ENCODE results near the gene RPL27. TPM values are rescaled to one million over a fixed set of nuclear protein-coding genes. Genes with fewer than 3 reads are reported as not detected.
"Not testable (repeated sequence)": the region's sequence is repeated elsewhere in the genome, so short reads cannot be mapped to it uniquely, and the experiment has no call there.

The RPL27 gene
- total RNA-seq = 1,000 to 10,000 TPM; 1,386 to 1,409 TPM

DNA sequence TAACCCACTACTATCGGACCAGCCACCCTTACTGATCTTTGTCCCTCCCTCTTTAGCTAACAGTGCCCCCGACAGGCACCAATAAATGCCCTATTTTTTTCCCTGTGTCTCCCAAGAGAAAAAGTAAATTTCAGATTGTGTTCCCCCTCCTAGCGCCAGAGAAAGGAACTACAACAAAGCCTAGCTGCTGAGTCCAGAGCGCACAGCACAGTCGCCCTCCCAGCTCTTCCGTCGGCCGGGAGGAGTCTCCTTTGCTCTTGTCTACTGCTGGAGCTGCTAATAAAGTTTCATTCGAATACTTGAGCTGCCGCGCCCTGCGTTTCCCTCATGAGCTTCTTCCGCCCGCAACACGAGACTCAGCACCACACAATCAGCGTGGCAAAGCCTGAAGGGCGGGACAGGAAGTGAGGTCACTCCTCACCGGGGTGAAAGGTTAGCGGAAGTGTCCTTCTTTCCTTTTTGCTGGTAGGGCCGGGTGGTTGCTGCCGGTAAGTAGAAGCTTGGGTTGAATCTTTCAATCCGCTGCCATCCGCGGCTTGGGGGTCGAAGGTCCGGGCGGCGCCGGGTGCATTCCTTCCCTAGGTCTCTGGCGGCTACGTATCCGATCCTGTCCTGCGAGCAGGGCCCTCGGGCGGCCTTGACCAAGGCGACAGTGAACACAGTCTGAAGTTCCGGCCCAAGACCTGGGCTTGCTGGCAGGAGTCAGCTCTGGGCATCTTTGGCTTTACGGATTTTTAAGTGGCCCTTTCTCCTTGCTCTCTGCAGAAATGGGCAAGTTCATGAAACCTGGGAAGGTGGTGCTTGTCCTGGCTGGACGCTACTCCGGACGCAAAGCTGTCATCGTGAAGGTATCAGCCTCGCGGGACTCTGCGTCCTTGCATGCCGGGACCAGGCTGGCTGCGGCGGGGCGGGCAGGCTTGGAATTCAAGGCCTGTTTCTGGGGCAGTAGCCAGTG lies at the start of gene RPL27:
TSS of gene RPL27 (plus strand) at position 436 of the 955 bp plus-strand sequence. CDS start at position 768, 332 bp downstream.
- POLR2A ChIA-PET = interaction anchor here (0.5 to 2.3 kb wide), 18 partner anchors 9 to 439 kb away, joined by 3 to 24 read pairs (median 4); partner anchors contain the start of genes BECN1, BRCA1, CNTD1 and COA3
- CTCF ChIA-PET = interaction anchor here (0.6 to 1.8 kb wide), 14 partner anchors 9 to 272 kb away, joined by 3 to 8 read pairs (median 4); partner anchors contain the start of genes IFI35, PSME3, PTGES3L and RUNDC1

DNA sequence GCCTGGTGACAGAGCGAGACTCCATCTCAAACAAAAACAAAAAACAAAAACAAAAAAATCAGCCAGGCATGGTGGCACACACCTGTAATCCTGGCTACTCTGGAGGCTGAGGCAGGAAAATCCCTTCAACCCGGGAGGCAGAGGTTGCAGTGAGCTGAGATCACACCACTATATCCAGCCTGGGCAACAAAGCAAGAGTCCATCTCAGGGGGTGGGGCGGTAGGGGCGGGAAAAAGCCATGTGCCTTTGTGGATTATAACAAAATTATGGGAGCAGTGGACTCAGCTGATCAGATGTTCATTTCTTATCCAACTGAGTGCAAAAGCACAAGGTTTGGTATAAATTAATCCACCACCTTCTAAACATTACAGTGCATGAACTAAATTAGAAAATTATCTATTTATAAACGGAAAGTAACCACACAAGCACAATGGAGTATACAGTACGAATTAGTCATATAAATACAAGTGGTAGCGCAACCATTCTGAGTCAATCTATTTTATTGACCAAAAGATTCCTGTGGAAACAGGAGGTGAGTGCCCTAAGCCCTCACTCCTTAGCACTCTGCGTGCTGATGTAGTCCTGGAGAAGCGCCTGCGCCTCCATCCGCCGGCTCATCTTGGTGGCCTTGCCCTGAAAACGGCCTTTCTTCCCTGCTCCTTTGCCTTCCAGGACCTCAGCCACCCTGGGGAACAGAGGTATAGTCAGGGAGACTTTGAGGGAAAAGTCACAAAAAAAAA lies 48.0 kb upstream of the RPL27 start:
- ChIA-PET POLR2A (interaction anchor here (0.6 kb wide), 1 partner anchor 9 kb away, joined by 5 read pairs; no protein-coding TSS in a partner anchor), CTCF (no interaction called here)

DNA sequence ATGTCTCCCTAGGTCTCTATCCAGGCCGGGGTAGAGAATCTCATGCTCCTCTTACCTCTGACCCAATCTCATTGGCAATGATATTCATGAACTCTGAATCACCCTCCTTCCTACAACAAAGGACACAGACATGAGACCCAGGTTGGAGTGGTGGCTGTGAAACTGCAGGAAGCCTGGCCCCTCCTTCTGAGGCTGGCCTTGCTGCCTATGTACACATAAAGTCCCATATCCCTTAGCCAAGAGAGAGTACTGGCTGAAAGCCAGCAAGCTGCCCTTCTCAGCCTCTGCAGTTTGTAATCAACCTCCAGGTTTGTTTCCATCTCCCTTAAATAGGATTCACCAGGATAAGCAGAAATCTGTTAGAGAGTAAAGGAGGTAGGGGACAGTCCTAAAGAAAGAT lies 44.5 kb upstream of the RPL27 start:
- ChIA-PET POLR2A (no interaction called here), CTCF (no interaction called here)

DNA sequence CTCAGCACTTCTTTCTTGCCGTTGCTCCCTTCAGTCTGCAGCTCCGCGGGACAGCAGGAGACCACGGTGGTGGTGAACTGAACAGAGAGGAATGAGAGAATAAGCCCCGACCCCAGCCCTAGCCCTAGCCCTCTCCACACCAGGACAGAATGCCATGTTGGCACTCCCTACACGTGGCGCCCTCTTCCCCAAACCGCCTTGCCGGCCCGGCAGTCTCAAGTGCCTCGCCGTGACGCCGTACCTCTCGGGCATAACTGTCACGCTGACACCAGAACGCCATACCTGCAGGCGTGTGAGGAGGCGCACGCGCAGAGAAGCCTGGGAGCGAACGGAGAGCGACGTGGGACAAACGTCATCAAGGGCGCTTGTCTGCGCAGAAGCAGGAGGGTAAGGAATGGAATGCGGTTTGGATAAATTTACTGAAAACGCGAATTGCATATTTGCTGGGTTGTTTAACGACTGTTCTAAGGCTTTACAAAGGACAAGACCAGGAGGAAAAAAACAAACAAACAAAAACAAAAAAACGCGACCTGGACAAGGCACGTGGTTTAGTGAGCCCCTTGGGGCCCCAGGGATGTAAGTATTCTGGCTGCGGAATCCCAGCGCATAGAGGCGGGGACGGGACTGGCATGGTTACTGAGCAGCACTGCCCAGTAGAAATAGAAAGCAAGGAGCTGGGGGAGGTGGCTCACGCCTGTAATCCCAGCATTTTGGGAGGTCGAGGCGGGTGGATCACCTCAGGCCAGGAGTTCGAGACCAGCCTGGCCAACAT lies 33.9 kb upstream of the RPL27 start, which contains the start of gene AARSD1:
TSS of gene AARSD1 (minus strand) at position 294 of the 772 bp plus-strand sequence. CDS start at position 280, 14 bp downstream.
- CTCF ChIA-PET = interaction anchor here (0.7 kb wide), 1 partner anchor 116 kb away, joined by 4 read pairs; no protein-coding TSS in a partner anchor
- POLR2A ChIA-PET = interaction anchor here (1.1 kb wide), 1 partner anchor 42 kb away, joined by 4 read pairs; the partner anchor contains the start of gene IFI35

DNA sequence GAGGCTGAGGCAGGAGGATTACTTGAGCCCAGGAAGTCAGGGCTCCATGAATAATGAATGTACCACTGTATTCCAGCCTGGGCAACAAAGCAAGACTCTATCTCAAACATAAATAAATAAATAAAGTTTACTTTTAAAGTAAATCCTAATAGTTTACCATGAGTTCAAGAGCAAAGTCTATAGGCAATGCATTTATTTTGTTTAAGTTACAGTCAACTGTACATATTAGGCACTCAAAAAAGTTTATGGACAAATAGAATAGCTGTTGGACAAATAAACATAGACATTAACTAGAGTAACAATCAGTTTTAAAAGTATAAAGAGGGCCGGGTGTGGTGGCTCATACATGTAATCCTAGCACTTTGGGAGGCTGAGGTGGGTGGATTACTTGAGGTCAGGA lies 30.3 kb upstream of the RPL27 start:
- CTCF ChIA-PET = no interaction called here
- POLR2A ChIA-PET = no interaction called here

DNA sequence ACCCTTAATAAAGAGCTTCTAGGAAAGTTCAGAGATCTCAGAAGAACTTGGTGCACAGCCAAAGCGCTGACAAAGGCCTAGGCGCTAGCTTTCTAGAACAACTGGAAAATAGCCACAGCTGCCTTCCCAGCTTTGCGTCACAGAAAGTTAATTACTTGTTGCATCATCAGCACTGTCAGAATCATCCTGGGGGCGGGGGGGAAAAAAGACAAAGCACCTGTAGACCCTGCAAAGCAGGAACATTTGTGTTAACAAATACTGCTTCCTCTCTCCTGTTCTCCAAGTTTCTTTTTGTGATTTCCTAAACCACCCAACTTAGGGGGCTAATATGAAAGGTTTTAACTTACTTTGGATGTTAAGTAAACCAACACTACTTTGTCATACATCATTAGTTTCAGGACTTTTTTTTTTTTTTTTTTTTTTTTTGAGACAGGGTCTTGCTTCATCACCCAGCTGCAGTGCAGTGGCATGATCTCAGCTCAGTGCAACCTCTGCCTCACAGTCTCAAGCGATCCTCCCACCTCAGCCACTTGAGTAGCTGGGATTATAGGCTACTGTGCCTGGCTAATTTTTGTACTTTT lies 29.1 kb upstream of the RPL27 start:
- ChIA-PET CTCF (interaction anchor here (0.6 kb wide), 1 partner anchor 195 kb away, joined by 5 read pairs; no protein-coding TSS in a partner anchor), POLR2A (interaction anchor here (0.5 to 0.7 kb wide), 2 partner anchors 38 to 137 kb away, joined by 3 to 7 read pairs; no protein-coding TSS in a partner anchor)

DNA sequence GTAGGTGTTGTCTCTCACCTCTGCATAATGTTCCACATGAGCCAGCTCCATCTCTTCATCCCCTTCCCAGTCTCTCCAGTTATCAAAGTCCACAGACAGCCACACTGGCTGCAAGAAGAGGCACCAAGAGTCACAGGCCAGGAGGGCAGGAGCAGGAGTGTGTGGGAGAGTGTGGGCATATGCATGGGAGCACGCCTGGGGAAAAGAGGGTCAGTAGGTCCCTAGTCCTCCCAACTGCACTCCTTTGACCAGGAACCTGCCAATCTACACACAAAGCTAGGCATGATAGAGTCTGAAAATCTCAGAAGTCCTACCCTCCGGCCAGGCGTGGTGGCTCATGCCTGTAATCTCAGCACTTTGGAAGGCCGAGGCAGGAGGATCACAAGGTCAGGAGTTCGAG lies 26.6 kb upstream of the RPL27 start:
- POLR2A ChIA-PET = no interaction called here
- CTCF ChIA-PET = no interaction called here

DNA sequence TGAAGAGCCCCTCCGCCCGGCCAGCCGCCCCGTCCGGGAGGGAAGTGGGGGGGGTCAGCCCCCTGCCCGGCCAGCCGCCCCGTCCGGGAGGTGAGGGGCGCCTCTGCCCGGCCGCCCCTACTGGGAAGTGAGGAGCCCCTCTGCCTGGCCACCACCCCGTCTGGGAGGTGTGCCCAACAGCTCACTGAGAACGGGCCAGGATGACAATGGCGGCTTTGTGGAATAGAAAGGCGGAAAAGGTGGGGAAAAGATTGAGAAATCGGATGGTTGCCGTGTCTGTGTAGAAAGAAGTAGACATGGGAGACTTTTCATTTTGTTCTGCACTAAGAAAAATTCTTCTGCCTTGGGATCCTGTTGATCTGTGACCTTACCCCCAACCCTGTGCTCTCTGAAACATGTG lies 24.9 kb upstream of the RPL27 start:
- CTCF ChIA-PET, POLR2A ChIA-PET: not testable (repeated sequence)

DNA sequence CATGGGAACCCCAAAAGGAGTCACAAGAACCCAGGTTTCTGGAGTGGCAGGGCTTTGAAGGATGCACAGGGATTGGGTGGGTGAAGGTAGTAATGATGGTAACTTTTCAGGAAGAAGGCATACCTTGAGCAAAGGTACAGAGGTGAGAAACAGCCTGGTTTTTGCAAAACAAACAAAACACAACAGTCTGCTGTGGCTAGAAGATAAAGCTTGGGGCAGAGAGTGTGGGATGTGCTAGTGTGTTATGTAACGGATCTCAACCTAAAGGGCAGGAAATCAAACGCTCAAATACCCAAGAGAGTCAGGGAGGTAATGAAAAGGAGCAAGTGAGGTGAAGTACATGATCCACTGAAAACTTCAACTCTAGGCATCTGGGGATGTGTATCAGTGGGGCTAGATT lies 23.0 kb upstream of the RPL27 start:
- POLR2A ChIA-PET = no interaction called here
- CTCF ChIA-PET = interaction anchor here (0.6 to 1.2 kb wide), 3 partner anchors 23 to 1345 kb away, joined by 3 to 6 read pairs (median 4); partner anchors contain the start of gene RPL27

DNA sequence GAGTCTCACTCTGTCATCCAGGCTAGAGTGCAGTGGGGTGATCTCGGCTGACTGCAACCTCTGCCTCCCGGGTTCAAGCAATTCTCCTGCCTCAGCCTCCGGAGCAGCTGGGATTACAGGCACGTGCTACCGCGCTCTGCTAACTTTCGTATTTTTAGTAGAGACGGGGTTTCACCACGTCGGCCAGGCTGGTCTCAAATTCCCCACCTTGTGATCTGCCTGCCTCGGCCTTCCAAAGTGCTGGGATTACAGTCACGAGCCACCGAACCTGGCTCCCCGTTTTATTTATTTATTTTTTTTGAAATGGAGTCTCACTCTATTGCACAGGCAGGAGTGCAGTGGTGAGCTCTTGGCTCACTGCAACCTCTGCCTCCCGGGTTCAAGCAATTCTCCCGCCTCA lies 22.5 kb upstream of the RPL27 start:
- CTCF ChIA-PET = interaction anchor here (1.2 kb wide), 1 partner anchor 22 kb away, joined by 3 read pairs; the partner anchor contains the start of gene RPL27
- POLR2A ChIA-PET = not testable (repeated sequence)

DNA sequence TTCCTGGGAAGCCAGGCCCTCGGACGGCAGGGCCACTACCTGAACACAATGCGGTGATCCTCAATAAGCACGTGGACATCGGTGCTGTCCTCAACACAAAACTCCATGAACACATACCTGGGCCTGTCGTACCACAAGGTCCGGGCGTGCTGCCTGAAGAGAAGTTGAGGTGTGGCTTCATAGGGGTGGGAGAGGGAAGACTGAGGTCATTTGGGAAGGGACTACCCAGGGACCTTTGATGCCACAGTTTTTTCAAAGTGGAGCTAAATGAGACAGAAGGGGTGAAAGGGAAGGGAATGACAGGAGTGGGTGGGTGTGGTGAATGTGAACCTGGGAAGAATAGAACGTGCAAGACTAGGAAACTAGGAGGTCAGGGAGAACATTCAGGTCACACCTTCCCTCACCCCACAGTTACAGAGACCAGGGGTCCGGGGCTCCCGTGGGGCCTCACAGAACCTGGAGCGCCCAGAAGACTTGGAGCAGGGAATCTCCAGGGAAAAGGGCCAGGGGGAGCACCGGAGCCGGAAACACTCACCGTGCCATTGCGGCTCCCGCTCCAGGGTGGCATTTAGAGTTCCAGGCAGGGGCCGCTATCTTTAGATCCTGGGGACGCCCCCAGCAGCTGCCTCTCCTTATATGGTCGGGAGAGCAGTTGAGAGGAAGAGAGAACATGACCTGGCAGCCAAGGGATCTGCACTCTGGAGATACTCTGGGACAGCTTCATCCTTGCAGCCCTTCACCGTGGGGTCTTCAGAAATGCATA lies 18.5 kb upstream of the RPL27 start, which contains the start of gene PTGES3L:
TSS of gene PTGES3L (minus strand) at position 570 of the 763 bp plus-strand sequence. CDS start at position 543, 27 bp downstream.
- ChIA-PET CTCF (interaction anchor here (1.0 to 1.3 kb wide), 2 partner anchors 18 to 216 kb away, joined by 3 read pairs; partner anchors contain the start of gene RPL27), POLR2A (no interaction called here)

DNA sequence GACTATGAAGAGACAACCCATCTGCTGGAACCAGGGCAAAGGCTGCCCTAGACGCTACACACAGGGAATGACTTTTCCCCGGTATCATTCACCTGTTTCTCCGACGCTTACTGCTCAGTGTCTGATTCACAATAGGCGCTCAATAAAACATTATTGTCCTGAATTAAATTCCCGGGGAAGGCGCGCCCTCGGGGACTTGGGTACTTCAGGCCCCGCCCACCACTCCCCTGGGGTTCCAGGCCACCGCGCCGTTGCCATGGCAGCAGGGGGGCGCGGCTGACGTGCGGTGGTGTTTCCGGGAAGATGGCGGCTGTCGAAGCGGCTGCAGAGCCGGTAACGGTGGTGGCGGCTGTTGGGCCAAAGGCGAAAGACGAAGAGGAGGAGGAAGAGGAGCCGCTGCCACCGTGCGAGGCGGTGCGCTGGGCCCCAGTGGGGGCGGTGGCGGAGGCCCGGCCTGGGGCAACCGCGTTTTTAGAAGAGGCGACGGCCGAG lies 17.9 kb upstream of the RPL27 start, which contains the start of gene RUNDC1:
TSS of gene RUNDC1 (plus strand) at position 292 of the 492 bp plus-strand sequence. CDS start at position 304, 12 bp downstream.
- ChIA-PET CTCF (interaction anchor here (0.7 to 1.0 kb wide), 2 partner anchors 17 to 18 kb away, joined by 3 read pairs; partner anchors contain the start of gene RPL27), POLR2A (interaction anchor here (1.0 kb wide), 1 partner anchor 18 kb away, joined by 9 read pairs; the partner anchor contains the start of gene RPL27)

DNA sequence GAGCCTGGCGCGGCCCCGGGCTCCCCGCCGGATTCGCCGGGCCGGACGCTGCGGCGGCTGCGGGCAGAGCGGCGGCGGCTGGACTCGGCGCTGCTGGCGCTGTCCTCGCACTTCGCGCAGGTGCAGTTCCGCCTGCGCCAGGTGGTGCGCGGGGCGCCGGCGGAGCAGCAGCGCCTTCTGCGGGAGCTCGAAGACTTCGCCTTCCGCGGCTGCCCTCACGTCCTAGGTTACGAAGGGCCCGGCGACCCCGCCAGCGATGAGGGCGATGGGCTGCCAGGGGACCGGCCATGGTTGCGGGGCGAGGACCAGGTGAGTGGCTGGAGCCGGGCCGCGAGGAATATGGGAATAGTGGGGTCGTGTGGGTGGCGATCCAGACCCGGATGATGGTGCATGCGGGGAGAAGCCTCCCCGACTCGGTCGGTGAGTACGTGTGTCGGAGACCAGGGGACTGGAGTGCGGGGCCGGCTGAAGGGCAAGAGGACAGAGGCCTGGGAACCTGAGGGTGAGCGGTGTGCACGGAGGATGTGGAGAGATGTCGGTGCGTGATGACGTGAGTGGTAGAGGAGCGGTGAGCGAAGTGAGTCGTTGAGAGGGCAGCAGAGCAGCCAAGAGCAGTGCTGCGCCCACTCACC lies 17.3 kb upstream of the RPL27 start:
- ChIA-PET CTCF (interaction anchor here (0.7 kb wide), 1 partner anchor 17 kb away, joined by 3 read pairs; the partner anchor contains the start of gene RPL27), POLR2A (interaction anchor here (1.0 kb wide), 1 partner anchor 17 kb away, joined by 9 read pairs; the partner anchor contains the start of gene RPL27)

DNA sequence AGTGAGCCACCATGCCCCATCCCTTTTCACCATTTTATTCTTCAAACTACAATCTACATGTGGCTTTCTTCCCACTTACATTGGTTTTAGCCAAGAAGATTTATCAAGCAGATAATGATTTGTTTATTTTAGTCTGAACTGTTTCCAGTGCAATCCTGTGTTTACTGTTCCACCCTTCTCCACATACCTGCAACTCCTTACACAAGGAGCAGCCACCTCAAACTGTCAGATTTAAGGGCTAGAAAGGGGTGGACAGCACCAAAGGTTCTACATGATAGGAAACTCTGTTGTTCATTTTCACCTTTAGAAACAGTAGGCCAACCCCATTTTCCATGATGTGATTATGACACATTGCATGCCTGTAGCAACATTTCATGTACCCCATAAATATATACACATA lies 16.0 kb upstream of the RPL27 start:
- CTCF ChIA-PET = interaction anchor here (1.1 kb wide), 1 partner anchor 16 kb away, joined by 3 read pairs; the partner anchor contains the start of gene RPL27

DNA sequence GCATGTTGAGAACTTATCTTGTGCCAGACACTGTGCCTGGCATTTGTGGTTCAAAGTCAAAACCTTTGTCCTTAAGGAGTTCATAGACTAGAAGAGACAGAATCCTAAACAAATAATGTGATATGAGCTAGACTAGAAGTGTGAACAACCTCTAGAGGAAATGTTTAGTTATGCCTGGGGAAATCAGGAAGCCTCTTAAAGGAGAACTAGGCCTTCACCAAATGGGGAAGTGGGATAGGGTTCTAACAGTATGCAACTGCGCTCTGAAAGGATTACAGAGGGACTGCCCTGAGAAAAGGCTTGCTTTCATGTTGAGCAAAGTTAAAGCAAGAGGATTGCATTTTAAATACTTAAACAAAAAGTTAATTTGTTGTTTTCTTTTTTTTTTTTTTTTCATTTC lies 13.0 kb upstream of the RPL27 start:
- CTCF ChIA-PET = interaction anchor here (0.6 kb wide), 1 partner anchor 407 kb away, joined by 3 read pairs; no protein-coding TSS in a partner anchor
- POLR2A ChIA-PET = no interaction called here

More for the DNA sequence above, 16.0 kb upstream of the RPL27 start:
- POLR2A ChIA-PET = no interaction called here

DNA sequence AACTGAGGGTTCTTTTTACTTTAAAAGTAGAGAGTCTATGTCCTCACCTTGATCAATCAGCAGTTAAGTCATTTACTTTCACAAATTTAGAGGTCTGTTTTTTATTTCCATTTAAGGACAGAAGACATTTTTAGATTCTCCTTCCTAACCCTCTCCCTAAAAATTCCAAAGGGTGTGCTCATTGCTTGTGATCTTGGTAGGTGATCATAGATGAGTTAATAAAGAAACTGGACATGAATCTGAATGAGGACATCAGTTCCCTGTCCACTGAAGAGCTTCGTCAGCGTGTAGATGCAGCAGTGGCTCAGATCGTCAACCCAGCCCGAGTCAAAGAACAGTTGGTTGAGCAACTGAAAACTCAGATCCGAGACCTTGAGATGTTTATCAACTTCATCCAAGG lies 9.1 kb upstream of the RPL27 start:
- ChIA-PET CTCF (no interaction called here), POLR2A (no interaction called here)

All from activated CD8-positive, alpha-beta memory T cell treated with anti-CD3 and anti-CD28 coated beads for 36 hours (primary cell).